GM12864 (cell line): Measurements from ENCODE around the gene PER1.
A peak's percentile ranks its signal among the peaks of the same experiment; 100 is the strongest.

Experiments used
- DNase-seq: peaks from one replicate; pipeline ENCODE4 v3.0.0-alpha.2; 2011; ENCODE audit warnings: low read depth
- H3K4me3 ChIP-seq: 2 replicates; pipeline ENCODE4 v1.5.1; 2011; ENCODE audit warnings: mild to moderate bottlenecking, low read depth, low read length, control low read depth
- TF ChIP-seq, protein P1 (sequence below): IDR thresholded peaks from 2 replicates; pipeline ENCODE4 v1.5.1; 2011; ENCODE audit warnings: low read depth, mild to moderate bottlenecking, moderate library complexity, low read length, control low read depth, inconsistent platforms; ENCODE audit errors: missing control alignments

PER1 gene

DNA sequence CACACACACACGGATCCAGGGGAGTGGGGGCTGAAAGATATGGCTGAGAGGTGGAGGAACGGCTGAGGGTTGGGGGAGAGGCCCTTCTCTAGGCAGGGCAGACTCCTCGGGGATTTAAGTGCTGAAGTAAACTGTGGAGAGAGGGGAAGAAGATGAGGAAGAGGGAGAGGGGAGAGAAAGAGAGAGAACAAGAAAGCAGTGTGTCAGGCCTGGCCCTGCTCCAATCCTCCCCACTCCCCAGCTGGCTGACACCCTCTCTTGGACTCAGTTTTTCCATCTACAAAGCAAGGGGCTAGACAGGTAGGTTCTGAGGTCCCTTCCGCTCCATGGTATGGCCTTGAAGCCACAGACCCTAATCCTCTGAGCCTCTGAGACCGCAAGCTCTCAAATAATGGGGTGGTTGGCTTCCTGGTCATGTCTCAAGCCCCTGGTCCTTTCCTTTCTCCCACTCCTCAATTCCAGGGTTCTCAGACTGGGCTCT is 8.6 kb upstream of the PER1 start:
- DNase-seq: no peak
- H3K4me3 ChIP-seq: no peak overlapping the region
- TF ChIP-seq, protein P1, sequence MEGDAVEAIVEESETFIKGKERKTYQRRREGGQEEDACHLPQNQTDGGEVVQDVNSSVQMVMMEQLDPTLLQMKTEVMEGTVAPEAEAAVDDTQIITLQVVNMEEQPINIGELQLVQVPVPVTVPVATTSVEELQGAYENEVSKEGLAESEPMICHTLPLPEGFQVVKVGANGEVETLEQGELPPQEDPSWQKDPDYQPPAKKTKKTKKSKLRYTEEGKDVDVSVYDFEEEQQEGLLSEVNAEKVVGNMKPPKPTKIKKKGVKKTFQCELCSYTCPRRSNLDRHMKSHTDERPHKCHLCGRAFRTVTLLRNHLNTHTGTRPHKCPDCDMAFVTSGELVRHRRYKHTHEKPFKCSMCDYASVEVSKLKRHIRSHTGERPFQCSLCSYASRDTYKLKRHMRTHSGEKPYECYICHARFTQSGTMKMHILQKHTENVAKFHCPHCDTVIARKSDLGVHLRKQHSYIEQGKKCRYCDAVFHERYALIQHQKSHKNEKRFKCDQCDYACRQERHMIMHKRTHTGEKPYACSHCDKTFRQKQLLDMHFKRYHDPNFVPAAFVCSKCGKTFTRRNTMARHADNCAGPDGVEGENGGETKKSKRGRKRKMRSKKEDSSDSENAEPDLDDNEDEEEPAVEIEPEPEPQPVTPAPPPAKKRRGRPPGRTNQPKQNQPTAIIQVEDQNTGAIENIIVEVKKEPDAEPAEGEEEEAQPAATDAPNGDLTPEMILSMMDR: no peak

DNA sequence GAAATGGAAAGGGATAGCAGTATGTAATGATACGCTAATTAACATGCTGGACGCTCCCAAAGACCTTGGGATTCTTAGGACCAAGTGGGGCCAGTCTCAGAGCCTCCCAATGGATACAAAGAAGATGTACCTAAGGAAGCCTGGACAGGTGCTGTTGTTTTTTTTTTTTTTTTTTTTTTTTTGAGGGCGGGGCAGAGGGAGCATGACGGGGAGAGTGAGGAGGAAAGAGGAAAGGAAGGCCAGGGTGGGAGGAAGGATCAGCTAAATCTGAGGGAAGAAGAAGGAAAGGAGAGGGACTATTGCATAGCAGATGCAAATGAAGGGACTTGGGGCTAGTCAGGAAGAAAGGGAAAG is 8.0 kb upstream of the PER1 start:
- no peak for DNase-seq
- TF ChIP-seq, protein P1: no peak
- H3K4me3 ChIP-seq: no peak overlapping the region

DNA sequence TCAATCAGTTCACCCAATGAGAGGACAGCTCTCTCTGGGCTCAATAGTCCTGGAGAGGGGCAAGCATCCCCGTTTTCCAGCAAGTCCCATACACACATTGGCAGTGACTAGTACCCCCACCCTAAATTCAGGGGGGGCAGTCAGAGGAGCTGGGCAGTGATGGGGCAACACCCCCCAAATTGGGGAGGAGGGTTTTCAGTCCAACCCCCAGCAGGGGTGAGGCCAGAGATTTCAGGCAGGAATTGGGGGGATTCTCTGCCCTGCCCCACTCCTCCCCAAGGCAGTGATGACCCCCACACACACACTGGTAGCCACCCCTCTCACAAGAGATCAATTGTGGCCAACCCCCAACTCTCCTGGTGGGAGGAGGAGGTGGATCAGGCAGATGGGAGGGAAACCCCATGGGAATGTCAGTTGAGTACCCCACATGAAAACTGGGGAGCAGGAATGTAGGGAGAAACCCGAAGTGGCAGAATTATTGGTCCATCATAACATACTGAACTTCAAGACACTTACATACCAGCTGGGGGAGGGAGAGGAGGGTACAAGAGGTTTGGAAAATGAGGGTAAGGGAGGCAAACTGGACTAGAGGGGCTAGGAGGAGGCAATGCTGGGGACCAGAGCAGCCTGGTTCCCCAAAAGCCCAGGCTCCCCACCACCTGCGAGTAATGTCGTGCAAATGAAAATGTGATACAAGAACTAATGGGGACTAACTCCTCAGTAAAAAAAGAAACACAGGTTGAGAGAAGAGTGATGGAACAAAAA is 7.4 kb upstream of the PER1 start:
- TF ChIP-seq, protein P1: peak; percentile 25
- H3K4me3 ChIP-seq: no peak overlapping the region
- DNase-seq: no peak

DNA sequence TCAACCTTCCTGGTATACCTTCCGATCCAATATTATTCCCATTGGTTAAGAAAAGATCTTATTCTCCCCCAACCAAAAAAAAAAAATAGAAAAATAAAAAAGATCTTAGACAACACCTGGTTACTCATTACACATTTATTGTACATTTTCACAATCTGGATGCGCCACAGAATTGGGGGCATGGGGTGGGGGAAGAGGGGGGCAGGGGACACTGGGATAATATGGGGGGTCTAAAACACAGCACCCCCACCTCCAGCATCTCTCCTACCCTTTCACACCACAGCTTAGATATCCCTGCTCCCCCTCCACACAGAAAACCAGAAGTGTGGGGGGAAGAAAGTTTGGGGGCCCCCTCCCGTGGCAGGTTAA is 6.8 kb upstream of the PER1 start:
- DNase-seq: no peak
- no peak overlapping the region for H3K4me3 ChIP-seq
- TF ChIP-seq, protein P1: no peak

DNA sequence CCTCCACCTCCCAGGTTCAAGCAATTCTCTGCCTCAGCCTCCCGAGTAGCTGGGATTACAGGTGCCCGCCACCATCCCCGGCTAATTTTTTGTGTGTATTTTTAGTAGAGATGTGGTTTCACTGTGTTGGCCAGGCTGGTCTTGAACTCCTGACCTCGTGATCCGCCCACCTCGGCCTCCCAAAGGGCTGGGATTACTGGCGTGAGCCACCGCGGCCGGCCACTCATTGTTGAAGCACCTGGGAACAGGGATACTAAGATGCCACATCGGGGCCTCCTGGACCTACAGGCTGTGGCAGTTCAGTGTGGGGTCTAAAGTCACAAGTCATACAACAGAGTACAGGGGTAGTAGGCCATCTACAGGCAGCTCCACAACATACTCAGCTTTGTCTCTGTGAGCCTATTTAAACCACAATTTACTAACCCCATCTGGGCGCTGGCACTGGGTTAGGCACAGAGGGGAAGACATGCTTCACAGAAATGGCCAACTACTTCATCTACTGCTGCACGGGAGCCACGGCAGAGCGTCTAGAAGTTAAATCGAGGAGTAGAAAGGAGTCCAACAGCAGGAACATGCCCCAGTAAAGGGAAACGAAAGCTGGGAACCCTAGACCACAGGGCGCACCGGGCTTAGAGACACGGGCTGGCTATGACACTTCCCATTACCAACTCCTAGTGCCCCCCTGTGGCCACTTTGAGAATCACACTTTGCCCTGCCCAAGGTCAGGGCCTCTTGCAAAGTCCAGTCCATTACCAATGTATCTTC is 6.2 kb upstream of the PER1 start:
- peak; percentile 71 for DNase-seq
- no peak overlapping the region for H3K4me3 ChIP-seq
- TF ChIP-seq, protein P1: peak; percentile 93

DNA sequence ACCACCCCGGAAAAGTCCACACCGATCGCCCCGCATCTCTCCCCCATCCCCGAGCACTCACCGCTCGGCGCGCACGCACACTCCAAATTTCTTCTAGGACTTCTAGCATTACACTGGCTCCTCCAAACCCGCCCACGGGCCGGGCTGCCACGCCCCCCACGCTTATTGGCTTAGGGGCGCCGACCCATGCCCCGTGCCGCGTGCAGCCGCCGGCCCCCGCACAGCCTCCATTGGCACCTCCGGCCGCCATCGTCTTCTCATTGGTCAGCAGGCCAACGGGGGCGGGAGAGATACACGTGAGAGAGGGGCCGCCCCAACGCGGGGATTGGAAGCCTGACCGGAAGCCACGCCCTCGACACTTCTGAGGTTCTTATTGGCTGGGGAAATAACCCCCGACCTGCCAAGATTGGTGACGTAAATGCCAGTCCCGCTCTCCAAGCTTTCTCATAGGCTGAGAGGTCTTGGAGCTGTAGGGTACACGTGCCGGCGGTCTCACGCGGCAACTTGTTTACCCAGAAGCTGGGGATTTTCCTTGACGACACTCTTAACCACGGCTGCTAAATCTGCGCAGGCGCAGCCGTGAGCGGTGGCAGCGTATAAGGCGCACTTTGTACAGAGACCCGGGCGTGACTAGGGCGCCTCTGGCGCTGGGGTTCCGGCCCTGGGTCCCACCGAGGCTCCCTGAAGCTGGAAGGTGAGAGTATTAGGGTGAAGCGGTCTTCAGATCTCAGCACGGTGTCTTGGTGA is 4.2 kb upstream of the PER1 start:
- TF ChIP-seq, protein P1: no peak
- peak; percentile 100 for DNase-seq
- H3K4me3 ChIP-seq: peak overlapping the region; percentile 61
